GM12878 (cell line): ENCODE results near the gene LMAN2L. TPM values are rescaled to one million over a fixed set of nuclear protein-coding genes. Genes with fewer than 3 reads are reported as not detected.

ENCODE experiments used
- ATAC-seq: fragments of 200-7000 bp; cut with Tn5 transposase; 3 replicates; pipeline ENCODE4 v1.9.1; 2020; ENCODE audit warnings: mild to moderate bottlenecking, moderate library complexity
- BruUV-seq: library from RNA; stranded (reverse); fragments of 400-500 nt; replicated peaks from 2 replicates; lab custom pipeline; 2021; lab: Mats Ljungman, UMichigan
- CTCF ChIA-PET: fragments of 300-600 bp; sonication (Branson Sonifier 250); formaldehyde crosslinking; extraction: SDS; loops from one replicate; lab custom pipeline; 2021; ENCODE audit warnings: inconsistent platforms; lab: Yijun Ruan, JAX
- POLR2A ChIA-PET: fragments of 350-600 bp; formaldehyde crosslinking; extraction: SDS; loops from one replicate; lab custom pipeline; 2021; ENCODE audit warnings: inconsistent platforms; lab: Charles Lee
- RAD21 ChIA-PET: fragments of 300-600 bp; sonication (Branson Sonifier 250); formaldehyde crosslinking; loops from one replicate; lab custom pipeline; 2023; ENCODE audit warnings: antibody characterized with exemption; ENCODE audit not compliant: unreplicated experiment; lab: Charles Lee
- SMC1A ChIA-PET: fragments of 300-600 bp; sonication (Branson Sonifier 250); formaldehyde crosslinking; loops from one replicate; lab custom pipeline; 2023; ENCODE audit not compliant: unreplicated experiment, uncharacterized antibody; lab: Charles Lee
- DNase-seq: peaks from one replicate; pipeline ENCODE4 v3.0.0-alpha.2; 2011; ENCODE audit warnings: low read depth, low spot score
- FAIRE-seq: peaks from 3 replicates; lab custom pipeline; 2011; peaks lifted over from hg19 to GRCh38; lab: Jason Lieb, UNC
- H2AFZ ChIP-seq: 2 replicates; pipeline ENCODE4 v1.6.0; 2011; ENCODE audit warnings: low read depth, low read length, control low read depth; ENCODE audit not compliant: control insufficient read depth
- H3K27ac ChIP-seq: 2 replicates; pipeline ENCODE4 v1.5.1; 2011; ENCODE audit warnings: control low read depth; ENCODE audit not compliant: control insufficient read depth, insufficient read depth
- H3K27me3 ChIP-seq, 2 experiments: replicated peaks in 1 of 2; 2 replicates each; pipeline versions ENCODE4 v1.6.0 to v1.6.1; 2011; ENCODE audit warnings: low read length in 1 of 2; ENCODE audit not compliant: control insufficient read depth in 2 of 2, insufficient read depth in 2 of 2
- H3K36me3 ChIP-seq, 2 experiments: 2 replicates each; pipeline ENCODE4 v1.5.1; 2011; ENCODE audit warnings: low read length in 1 of 2; ENCODE audit not compliant: control insufficient read depth in 2 of 2, insufficient read depth in 2 of 2
- H3K4me1 ChIP-seq: 2 replicates; pipeline ENCODE4 v1.6.1; 2011; ENCODE audit warnings: mild to moderate bottlenecking, low read length, moderate library complexity, mixed read lengths; ENCODE audit not compliant: control insufficient read depth, insufficient read depth
- H3K4me2 ChIP-seq: 2 replicates; pipeline ENCODE4 v1.6.0; 2011; ENCODE audit warnings: control low read depth; ENCODE audit not compliant: control insufficient read depth, insufficient read depth
- H3K4me3 ChIP-seq: fragments of 200-600 bp; sonication (generic); 2 replicates; pipeline ENCODE4 v1.5.1; 2016
- H3K79me2 ChIP-seq: 2 replicates; pipeline ENCODE4 v1.6.0; 2011; ENCODE audit warnings: low read length; ENCODE audit not compliant: control insufficient read depth, insufficient read depth
- H3K9ac ChIP-seq: 2 replicates; pipeline ENCODE4 v1.8.0; 2011; ENCODE audit warnings: low read length, control low read depth, mixed read lengths; ENCODE audit not compliant: control insufficient read depth, insufficient read depth
- H3K9me3 ChIP-seq: replicated peaks from 3 replicates; pipeline ENCODE4 v1.5.1; 2011; ENCODE audit warnings: mild to moderate bottlenecking, low read length; ENCODE audit not compliant: control insufficient read depth, insufficient read depth
- H4K20me1 ChIP-seq: 2 replicates; pipeline ENCODE4 v1.6.0; 2011; ENCODE audit not compliant: control insufficient read depth, insufficient read depth
- HDAC6 ChIP-seq: fragments of 200-600 bp; sonication (generic); IDR thresholded peaks from one replicate; pipeline ENCODE4 v1.8.0; 2017; ENCODE audit warnings: antibody characterized with exemption; ENCODE audit not compliant: unreplicated experiment
- HDGF ChIP-seq: fragments of 450-650 bp; IDR thresholded peaks from 2 replicates; pipeline ENCODE4 v1.6.1; 2016; ENCODE audit warnings: antibody characterized with exemption
- MEF2A ChIP-seq: IDR thresholded peaks from 2 replicates; pipeline ENCODE4 v1.6.1; 2011; ENCODE audit warnings: low read depth, mild to moderate bottlenecking, low read length, moderate library complexity; ENCODE audit not compliant: insufficient read depth
- MEF2B ChIP-seq: fragments of 450-650 bp; IDR thresholded peaks from 2 replicates; pipeline ENCODE4 v1.6.1; 2018; ENCODE audit warnings: mild to moderate bottlenecking, moderate library complexity; ENCODE audit not compliant: partially characterized antibody, poor library complexity, severe bottlenecking
- NBN ChIP-seq: fragments of 450-650 bp; IDR thresholded peaks from 2 replicates; pipeline ENCODE4 v1.6.1; 2016
- TCF12 ChIP-seq: IDR thresholded peaks from 2 replicates; pipeline ENCODE4 v1.6.1; 2011; ENCODE audit warnings: low read depth, mild to moderate bottlenecking, low read length
- ZNF274 ChIP-seq: IDR thresholded peaks from one replicate; pipeline ENCODE4 v1.8.0; 2011; ENCODE audit not compliant: insufficient read length, insufficient read depth
- WGBS: methylation state at CpG from one replicate; pipeline ENCODE4 v1.1.6; 2016; ENCODE audit warnings: low lambda C conversion rate; ENCODE audit not compliant: insufficient replicate concordance, insufficient coverage; ENCODE audit errors: missing lambda C conversion rate; 5-methylcytosine and 5-hydroxymethylcytosine counted together
- in situ Hi-C: fragments of 300-500 bp; cut with MboI; formaldehyde crosslinking; loops from 9 replicates; pipeline ENCODE4 v1.14.3; 2018; ENCODE audit warnings: mixed read lengths
- intact Hi-C: fragments of 100-400 bp; cut with micrococcal nuclease; formaldehyde crosslinking; loops from one replicate; pipeline ENCODE4 v1.14.2; 2022; ENCODE audit not compliant: unreplicated experiment
- polyA plus RNA-seq, 11 experiments: library from polyadenylated mRNA; depleted of rRNA in 4 of 11; unstranded in 6 of 11; stranded (reverse) in 5 of 11; fragments of >200 nt; fragmentation: Nextera tagmentation in 4 of 11; fragmentation: Illumina TruSeq in 1 of 11; extraction: Ambion mirVana in 4 of 11; extraction: Trizol in 1 of 11; gene quantifications; 1 replicate in 1 of 11; 2 replicates in 10 of 11; pipeline versions ENCODE4 v1.2.1 to v1.2.3, GENCODE V29; 2011 to 2016; ENCODE audit warnings: inconsistent platforms in 2 of 11, missing spikeins in 2 of 11, low read depth in 1 of 11
- total RNA-seq, 4 experiments: library from RNA; depleted of rRNA in 3 of 4; stranded (reverse); fragments of >200 nt in 3 of 4; fragmentation: Illumina TruSeq in 1 of 4; extraction: Trizol in 1 of 4; gene quantifications; 2 replicates each; pipeline versions ENCODE4 v1.2.1 to v1.2.3, GENCODE V29; 2013 to 2021
- TF ChIP-seq, protein P1 (sequence below): fragments of 450-650 bp; formaldehyde crosslinking; IDR thresholded peaks from 2 replicates; pipeline ENCODE4 v1.4.0; 2022; ENCODE audit warnings: mild to moderate bottlenecking, moderate library complexity
- TF ChIP-seq, protein P2 (sequence below): IDR thresholded peaks from 2 replicates; pipeline ENCODE4 v1.6.1; 2011; ENCODE audit warnings: borderline replicate concordance, low read depth, mild to moderate bottlenecking, moderate library complexity, low read length; ENCODE audit not compliant: insufficient read depth, poor library complexity, severe bottlenecking
- TF ChIP-seq, protein P3 (sequence below): fragments of 450-650 bp; formaldehyde crosslinking; IDR thresholded peaks from 2 replicates; pipeline ENCODE4 v1.4.0; 2020; ENCODE audit warnings: mild to moderate bottlenecking, moderate library complexity

LMAN2L gene
- total and polyA plus RNA-seq, 10 of the 15 experiments (the other 5 are each of a cell fraction or from before 2014, with no cell fraction given), result 5.7 to 16.3 (median 10.7) TPM

DNA sequence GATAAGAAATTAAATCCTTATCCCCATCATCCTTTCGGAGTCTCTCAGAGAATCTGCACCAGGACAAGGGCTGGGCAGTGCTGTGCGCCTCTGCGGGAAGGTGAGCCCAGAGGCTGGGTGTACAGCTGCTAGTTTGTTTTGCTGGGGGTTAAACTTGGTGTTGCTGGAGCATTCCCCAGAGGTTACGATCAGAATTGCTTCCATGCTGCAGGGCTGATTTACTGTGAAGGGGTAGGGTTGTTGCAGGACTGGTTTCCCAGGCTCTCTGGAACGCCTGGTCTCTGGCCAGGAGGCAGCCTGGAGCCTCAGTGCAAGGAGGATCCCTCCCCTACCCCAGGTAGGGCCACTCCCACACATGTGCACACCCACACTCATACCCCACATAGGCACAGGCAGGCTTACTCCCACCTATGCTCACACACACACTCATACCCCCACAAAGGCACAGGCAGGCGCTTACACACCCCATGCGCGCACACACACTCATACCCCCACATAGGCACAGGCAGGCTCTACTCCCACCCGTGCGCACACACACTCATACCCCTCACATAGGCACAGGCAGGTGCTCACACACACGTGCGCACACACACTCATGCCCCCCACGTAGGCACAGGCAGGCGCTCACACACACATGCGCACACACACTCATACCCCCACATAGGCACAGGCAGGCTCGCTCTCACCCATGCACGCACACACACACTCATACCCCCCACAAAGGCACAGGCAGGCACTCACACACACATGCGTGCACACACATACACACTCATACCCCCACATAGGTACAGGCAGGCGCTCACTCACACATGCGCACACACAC, 32.1 kb upstream of the LMAN2L start:
- CTCF ChIA-PET, result no interaction called here
- POLR2A ChIA-PET, result interaction anchor here (1.5 kb wide), 1 partner anchor 9 kb away, joined by 3 read pairs; no protein-coding TSS in a partner anchor
- SMC1A ChIA-PET, result interaction anchor here (0.7 kb wide), 1 partner anchor 9 kb away, joined by 5 read pairs; no protein-coding TSS in a partner anchor

More for the DNA sequence above, 32.1 kb upstream of the LMAN2L start:
- Histone ChIP-seq H3K9me3 (no peaks in the 10 kb centered on the region), H3K4me1 (peaks cover 65% of the 10 kb centered on the region), H3K27me3 (no peaks in the 10 kb centered on the region), H4K20me1 (no peaks in the 10 kb centered on the region), H3K4me3 (no peak overlapping the region), H3K36me3 (no peaks in the 10 kb centered on the region; a peak in 2 of 4 replicates), H2AFZ (no peak overlapping the region), H3K9ac (no peak overlapping the region), H3K27ac (0 out of 2 replicates have a peak overlapping the region, but pooled peaks have one; percentile 29), H3K79me2 (peaks cover 35% of the 10 kb centered on the region), H3K4me2 (no peak overlapping the region)
- in situ Hi-C loops, result no loop called here
- no peak for FAIRE-seq
- RAD21 ChIA-PET, result no interaction called here
- intact Hi-C loops, result no loop called here
- ATAC-seq, result no peak
- no peak for DNase-seq
- no TSS peak for BruUV-seq
- WGBS, result 97% methylated on average over 20 of the region's 20 CpGs
- TF ChIP-seq, protein P1, sequence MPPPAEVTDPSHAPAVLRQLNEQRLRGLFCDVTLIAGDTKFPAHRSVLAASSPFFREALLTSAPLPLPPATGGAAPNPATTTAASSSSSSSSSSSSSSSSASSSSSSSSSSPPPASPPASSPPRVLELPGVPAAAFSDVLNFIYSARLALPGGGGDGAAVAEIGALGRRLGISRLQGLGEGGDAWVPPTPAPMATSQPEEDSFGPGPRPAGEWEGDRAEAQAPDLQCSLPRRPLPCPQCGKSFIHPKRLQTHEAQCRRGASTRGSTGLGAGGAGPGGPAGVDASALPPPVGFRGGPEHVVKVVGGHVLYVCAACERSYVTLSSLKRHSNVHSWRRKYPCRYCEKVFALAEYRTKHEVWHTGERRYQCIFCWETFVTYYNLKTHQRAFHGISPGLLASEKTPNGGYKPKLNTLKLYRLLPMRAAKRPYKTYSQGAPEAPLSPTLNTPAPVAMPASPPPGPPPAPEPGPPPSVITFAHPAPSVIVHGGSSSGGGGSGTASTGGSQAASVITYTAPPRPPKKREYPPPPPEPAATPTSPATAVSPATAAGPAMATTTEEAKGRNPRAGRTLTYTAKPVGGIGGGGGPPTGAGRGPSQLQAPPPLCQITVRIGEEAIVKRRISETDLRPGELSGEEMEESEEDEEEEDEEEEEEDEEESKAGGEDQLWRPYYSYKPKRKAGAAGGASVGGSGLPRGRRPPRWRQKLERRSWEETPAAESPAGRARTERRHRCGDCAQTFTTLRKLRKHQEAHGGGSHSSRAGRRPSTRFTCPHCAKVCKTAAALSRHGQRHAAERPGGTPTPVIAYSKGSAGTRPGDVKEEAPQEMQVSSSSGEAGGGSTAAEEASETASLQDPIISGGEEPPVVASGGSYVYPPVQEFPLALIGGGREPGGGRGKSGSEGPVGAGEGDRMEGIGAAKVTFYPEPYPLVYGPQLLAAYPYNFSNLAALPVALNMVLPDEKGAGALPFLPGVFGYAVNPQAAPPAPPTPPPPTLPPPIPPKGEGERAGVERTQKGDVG (CRISPR knock-in tag), result no peak
- no peak for TF ChIP-seq HDGF
- TF ChIP-seq NBN, result no peak
- TF ChIP-seq HDAC6, result no peak
- TF ChIP-seq, protein P2, sequence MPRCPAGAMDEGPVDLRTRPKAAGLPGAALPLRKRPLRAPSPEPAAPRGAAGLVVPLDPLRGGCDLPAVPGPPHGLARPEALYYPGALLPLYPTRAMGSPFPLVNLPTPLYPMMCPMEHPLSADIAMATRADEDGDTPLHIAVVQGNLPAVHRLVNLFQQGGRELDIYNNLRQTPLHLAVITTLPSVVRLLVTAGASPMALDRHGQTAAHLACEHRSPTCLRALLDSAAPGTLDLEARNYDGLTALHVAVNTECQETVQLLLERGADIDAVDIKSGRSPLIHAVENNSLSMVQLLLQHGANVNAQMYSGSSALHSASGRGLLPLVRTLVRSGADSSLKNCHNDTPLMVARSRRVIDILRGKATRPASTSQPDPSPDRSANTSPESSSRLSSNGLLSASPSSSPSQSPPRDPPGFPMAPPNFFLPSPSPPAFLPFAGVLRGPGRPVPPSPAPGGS, result peak; percentile 75
- TF ChIP-seq TCF12, result 0 out of 2 replicates have a peak, but pooled peaks have one; percentile 20
- TF ChIP-seq, protein P3, sequence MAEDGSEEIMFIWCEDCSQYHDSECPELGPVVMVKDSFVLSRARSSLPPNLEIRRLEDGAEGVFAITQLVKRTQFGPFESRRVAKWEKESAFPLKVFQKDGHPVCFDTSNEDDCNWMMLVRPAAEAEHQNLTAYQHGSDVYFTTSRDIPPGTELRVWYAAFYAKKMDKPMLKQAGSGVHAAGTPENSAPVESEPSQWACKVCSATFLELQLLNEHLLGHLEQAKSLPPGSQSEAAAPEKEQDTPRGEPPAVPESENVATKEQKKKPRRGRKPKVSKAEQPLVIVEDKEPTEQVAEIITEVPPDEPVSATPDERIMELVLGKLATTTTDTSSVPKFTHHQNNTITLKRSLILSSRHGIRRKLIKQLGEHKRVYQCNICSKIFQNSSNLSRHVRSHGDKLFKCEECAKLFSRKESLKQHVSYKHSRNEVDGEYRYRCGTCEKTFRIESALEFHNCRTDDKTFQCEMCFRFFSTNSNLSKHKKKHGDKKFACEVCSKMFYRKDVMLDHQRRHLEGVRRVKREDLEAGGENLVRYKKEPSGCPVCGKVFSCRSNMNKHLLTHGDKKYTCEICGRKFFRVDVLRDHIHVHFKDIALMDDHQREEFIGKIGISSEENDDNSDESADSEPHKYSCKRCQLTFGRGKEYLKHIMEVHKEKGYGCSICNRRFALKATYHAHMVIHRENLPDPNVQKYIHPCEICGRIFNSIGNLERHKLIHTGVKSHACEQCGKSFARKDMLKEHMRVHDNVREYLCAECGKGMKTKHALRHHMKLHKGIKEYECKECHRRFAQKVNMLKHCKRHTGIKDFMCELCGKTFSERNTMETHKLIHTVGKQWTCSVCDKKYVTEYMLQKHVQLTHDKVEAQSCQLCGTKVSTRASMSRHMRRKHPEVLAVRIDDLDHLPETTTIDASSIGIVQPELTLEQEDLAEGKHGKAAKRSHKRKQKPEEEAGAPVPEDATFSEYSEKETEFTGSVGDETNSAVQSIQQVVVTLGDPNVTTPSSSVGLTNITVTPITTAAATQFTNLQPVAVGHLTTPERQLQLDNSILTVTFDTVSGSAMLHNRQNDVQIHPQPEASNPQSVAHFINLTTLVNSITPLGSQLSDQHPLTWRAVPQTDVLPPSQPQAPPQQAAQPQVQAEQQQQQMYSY, result no peak
- no peak for TF ChIP-seq ZNF274
- no peak for TF ChIP-seq MEF2A
- TF ChIP-seq MEF2B, result peak; percentile 87
